RCC 7860 (cell line): ENCODE data around the gene CAPN12.
"Not testable (repeated sequence)": the region's sequence is repeated elsewhere in the genome, so short reads cannot be mapped to it uniquely, and the experiment has no call there.

Experiments
- DNase-seq: peaks from one replicate; pipeline ENCODE4 v3.0.0-alpha.2; 2015; ENCODE audit warnings: low spot score
- FAIRE-seq: peaks from 2 replicates; lab custom pipeline; 2012; peaks lifted over from hg19 to GRCh38; lab: Jason Lieb, UNC

The CAPN12 gene

DNA sequence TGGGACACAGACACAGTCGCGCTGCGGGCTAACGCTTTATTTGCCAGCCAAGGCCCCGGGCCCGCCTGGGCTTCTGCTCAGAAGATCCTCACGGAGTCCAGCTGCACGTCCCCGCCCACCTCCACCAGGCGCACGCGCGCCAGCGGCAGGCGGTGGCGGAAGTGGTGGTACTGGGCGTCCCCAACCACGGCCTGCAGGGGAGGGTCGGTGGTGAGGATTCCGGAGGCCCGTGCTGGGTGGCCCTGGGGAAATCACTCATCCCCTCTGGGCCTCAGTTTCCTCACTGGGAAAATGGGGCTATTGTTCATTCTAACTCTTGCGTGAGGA is 26.6 kb upstream of the CAPN12 start:
- DNase-seq, FAIRE-seq: not testable (repeated sequence)

DNA sequence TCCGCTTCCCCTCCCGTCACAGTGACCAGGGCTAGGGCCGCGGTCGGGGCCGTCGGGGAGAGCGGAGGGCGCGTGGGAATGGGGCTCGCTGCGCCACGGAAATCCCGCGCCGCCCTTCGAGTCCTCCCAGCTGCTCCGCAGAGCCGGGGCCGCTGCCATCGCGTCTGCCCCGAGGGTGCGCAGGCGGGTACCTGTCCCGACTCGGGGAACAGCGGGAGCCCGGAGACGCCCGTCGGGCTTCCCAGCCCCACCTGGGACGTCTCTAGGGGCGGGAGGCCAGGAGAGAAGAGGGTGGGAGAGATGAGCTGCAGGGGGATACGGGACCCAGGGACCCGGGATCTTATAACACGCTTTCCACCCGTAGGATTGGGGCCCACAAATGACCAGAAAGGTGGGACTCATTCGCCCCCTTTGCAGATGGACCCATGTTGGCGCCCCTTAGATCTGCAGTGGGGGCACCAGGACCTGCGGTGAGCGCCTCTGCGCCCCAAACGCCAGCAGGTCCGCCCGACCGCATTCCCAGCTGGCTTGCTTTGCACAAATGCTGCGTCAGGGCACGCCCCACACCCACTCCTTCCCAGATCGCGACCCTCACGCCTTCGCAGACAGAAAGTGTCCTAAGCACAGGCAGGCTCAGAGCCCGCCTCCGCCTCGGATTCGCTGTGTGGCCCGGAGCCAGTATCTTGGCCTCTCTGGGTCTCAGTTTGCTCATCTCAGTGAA is 26.1 kb upstream of the CAPN12 start:
- not testable (repeated sequence) for FAIRE-seq, DNase-seq

DNA sequence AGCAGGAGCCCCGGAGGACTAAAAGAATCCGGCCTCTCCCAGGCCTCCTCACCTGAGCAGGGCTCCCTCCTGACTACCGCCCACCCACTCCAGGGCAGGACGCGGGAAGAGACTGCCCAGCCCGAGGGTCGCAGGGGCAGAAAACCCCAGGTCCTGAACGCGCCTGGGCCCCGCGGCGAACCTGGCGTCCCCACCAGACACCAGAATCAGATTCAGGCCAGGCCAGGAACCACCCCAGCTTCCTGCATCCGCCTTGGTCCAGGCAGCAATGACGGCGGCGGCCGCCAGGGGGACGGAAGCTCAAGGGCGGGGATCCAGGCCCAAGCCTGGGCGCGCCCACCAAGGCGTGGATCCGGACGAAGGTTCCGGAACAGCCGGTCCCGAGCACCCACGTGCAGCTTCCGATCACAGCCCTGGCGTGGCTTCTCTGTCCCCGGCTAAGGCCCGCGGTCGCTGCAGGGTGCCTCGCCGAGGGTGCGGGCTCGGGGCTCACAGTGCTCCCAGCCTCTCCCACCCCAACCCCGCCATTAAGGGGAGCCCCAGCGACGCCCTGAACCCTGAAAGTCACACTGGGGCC is 25.4 kb upstream of the CAPN12 start:
- no peak for FAIRE-seq
- no peak for DNase-seq

DNA sequence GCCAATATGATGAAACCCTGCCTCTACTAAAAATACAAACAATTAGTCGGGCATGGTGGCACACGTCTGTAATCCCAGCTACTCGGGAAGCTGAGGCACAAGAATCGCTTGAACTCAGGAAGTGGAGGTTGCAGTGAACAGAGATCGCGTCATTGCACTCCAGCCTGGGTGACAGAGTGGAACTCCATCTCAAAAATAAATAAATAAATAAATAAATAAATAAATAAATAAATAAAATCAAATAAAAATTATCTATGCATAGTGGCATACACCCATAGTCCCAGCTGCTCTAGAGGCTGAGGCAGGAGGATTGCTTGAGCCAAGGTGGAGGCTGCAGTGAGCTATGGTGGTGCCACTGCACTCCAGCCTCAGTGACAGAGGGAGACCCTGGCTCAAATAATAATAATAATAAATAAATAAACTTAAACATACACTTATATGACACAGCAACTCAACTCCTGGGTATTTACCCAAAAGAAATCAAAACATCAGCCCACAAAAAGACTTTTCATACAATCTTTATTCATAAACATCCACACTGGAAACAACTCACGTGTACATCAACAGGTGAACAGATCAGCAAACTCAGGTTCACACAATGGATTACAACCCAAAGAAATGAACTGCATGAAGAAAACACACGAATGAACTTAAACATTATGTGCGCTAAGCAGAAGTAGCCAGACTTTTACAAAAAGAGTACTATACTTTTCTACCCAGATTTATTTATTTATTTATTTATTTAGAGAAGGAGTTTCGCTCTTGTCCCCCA is 22.2 kb upstream of the CAPN12 start:
- no peak for DNase-seq
- FAIRE-seq = no peak

DNA sequence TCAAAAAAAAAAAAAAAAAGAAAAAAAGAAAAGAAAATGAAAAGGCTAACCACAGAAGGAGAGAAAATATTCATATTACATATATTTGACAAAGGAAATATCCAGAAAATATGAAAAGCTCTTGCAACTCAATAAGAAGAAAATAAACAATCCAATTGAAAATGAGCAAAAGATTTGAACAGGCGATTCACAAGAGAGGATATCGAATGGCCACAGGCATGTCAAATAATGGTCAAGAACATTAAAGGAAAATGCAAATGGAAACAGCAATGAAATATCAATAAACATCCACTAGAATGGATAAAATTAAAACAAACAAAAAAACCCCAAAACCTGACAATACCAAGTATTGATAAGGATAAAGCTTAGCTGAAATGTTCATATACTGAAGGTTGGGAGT is 20.9 kb upstream of the CAPN12 start:
- DNase-seq (no peak), FAIRE-seq (no peak)

DNA sequence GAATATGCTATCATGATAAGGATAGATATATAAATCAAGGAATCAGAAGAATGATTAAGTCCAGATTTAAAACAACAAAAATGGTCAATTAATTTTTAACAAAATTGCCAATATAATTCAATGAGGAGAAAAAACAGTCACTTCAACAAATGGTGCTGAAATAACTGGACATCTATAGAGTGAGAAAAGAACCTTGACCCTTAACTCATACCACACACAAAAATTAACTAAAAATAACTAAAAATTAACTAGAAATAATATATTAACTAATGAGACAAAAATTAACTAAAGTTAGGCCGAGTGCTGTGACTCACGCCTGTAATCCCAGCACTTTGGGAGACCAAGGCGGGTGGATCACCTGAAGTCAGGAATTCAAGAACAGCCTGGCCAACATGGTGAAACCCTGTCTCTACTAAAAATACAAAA is 19.5 kb upstream of the CAPN12 start:
- peak; percentile 64 for DNase-seq
- peak; percentile 95 for FAIRE-seq

DNA sequence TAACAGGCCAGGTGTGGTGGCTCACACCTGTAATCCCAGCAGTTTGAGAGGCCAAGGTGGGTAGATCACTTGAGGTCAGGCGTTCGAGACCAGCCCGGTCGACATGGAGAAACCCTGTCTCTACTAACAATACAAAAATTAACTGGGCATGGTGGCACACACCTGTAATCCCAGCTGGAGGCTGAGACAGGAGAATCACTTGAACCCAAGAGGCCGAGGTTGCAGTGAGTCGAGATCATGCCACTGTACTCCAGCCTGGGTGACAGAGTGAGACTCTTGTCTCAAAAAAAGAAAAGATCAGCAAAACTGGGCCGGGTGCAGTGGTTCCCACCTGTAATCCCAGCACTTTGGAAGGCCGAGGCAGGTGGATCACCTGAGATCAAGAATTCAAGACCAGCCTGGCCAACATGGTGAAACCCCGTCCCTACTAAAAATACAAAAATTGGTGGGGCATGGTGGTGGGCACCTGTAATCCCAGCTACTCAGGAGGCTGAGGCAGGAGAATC is 17.7 kb upstream of the CAPN12 start:
- not testable (repeated sequence) for DNase-seq, FAIRE-seq

DNA sequence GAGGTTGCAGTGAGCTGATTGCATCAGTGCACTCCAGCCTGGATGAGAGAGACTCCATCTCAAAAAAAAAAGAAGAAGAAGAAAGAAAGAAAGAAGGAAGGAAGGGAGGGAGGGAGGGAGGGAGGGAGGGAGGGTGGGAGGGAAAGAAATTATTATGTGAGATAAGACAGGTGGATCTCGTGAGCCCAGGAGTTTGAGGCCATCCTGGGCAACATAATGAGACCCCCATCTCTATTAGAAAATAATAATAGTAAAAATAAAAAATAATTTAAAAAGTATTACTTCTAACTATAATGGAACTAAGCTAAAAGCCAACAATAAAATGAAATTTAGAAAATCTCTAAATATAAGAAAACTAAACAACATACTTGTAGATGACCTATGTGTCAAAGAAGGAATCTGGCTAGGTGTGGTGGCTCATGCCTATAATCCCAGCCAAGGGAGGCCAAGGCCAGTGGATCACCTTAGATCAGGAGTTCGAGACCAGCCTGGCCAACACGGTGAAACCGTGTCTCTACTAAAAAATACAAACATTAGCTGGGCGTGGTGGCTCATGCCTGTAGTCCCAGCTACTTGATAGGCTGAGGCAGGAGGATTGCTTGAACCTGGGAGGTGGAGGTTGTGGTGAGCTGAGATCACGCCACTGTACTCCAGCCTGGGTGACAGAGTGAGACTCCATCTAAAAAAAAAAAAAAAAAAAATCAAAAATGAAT is 16.7 kb upstream of the CAPN12 start:
- FAIRE-seq, DNase-seq: not testable (repeated sequence)

DNA sequence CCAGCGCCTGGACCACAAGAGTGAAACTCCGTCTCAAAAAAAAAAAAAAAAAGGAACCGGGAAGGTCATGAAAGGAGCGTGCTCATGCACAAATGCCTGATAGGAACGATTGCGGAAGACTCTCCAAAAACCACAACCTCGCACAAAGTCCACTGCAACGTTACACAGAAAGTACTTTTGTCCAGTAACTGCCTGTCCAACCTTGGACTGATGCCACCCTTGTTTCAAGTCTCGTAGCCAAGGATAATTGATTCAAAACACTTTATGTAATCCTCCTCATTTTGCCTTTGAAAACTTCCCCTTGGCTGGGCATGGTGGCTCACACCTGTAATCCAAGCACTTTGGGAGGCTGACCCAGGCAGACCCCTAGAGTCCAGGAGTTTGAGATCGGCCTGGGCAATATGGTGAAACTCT is 15.3 kb upstream of the CAPN12 start:
- peak; percentile 63 for DNase-seq
- peak; percentile 85 for FAIRE-seq

DNA sequence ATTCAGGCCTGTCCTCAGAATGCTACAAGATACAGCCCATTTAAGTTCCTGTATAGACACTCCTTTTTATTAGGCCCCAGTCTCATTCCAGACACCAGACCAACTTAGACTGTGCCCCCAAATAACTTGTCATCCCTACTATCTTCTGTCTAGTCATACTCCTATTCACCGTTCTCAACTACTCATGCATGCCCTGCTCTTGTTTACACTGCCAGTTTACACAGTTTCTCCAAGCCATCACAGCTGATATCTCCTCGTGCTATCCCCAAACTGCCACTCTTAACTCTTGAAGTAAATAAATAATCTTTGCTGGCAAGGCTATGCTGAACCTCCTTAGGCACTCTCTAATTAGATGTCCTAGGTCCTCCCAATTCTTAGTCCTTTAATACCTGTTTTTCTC is 9.9 kb upstream of the CAPN12 start:
- not testable (repeated sequence) for FAIRE-seq

DNA sequence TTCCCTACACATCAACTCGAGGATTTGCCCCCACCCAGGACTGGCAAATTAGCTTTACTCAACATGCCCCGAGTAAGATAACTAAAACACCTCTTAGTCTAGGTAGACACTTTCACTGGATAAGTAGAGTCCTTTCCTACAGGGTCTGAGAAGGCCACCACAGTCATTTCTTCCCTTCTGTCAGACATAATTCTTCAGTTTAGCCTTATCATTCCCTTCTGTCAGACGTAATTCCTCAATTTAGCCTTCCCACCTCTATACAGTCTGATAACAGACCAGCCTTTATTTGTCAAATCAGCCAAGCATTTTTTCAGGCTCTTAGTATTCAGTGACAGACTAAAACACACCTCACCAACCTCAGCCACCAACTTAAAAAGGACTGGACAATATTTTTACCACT is 9.5 kb upstream of the CAPN12 start:
- not testable (repeated sequence) for FAIRE-seq, DNase-seq

More for the DNA sequence above, 9.9 kb upstream of the CAPN12 start:
- not testable (repeated sequence) for DNase-seq

DNA sequence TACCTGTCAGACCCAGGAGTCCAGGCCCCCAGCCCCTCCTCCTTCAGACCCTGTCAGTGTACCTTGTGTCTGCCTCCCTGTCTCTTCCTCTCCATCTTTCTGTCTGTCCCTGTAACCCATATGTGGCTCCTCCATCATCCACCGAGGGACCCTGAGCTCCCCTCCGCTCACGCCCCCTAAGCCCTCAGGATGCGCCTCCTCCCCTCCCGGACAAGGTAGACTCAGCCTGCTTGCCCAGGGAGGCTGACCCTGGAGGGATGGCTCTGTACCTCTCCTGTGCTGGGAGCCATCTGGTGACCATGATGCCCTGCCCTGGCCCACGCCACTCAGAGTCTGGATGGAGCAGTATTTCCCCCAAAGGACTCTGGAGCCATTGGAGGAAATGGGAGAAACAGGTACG is 1.0 kb upstream of the CAPN12 start:
- DNase-seq (no peak), FAIRE-seq (no peak)

DNA sequence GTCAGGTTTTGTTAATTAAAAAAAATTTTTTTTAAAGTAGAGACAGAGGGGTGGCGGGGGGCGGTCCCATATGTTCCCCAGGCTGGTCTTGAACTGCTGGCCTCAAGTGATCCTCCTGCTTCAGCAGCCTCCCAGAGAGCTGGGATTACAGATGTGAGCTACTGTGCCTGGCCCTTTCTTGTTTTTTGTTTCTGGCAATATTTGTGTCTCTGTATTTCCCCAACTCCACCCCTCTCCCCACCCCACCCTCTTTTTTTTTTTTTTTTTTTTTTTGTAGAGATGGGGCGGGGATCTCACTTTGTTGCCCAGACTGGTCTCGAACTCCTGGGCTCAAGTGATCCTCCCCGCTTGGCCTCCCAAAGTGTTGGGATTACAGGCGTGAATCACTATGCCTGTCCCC is 600 bp upstream of the CAPN12 start:
- DNase-seq (no peak), FAIRE-seq (no peak)

DNA sequence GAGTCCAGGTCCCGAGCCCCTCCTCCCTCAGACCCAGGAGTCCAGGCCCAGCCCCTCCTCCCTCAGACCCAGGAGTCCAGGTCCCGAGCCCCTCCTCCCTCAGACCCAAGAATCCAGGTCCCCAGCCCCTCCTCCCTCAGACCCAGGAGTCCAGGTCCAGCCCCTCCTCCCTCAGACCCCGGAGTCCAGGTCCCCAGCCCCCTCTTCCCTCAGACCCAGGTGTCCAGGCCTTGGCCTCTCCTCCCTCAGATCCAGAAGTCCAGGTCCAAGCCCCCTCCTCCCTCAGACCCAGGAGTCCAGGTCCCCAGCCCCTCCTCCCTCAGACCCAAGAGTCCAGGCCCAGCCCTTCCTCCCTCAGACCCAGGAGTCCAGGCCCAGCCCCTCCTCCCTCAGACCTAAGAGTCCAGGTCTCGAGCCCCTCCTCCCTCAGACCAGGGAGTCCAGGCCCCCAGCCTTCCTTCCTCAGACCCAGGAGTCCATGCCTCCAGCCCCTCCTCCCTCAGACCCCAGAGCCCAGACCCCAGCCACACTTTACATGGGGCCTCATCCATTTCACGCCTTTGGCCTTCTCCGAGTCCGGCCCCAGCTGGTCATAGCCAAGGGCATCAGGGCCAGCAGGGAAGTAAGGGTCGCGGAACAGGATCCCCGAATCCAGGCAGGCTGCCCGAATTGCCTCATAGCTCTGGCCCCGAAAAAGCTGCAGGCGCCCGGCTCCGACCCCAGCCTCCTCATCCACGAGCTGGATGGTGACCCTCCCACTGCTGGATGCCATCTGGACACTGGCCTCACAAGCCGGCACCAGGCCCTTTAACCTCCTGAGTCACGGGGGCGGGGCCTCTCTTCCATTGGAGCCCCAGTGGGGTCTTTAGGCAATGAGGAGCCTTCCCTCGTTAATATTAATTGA is 628 bp downstream of the CAPN12 start:
- no peak for DNase-seq
- no peak for FAIRE-seq

DNA sequence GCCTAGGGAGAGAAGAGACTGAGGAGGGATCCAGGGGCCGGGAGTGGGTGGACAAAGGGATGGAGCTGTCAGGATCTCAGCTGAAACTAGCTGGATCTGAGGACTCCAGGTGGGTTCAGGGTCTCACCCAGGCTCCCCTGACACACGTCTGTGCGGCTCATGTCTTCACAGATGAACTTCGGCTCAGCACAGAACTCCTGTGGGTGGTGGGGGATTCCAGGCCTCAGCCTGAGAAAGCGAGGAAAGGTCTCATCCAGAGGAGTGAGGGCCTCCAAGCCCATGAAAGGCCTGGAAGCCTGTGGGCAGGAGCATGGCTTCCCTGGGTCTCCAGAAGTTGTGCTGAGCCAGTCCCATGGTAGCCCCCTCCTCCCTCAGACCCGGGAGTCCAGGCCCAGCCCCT is 1.4 kb downstream of the CAPN12 start:
- FAIRE-seq (no peak), DNase-seq (no peak)

DNA sequence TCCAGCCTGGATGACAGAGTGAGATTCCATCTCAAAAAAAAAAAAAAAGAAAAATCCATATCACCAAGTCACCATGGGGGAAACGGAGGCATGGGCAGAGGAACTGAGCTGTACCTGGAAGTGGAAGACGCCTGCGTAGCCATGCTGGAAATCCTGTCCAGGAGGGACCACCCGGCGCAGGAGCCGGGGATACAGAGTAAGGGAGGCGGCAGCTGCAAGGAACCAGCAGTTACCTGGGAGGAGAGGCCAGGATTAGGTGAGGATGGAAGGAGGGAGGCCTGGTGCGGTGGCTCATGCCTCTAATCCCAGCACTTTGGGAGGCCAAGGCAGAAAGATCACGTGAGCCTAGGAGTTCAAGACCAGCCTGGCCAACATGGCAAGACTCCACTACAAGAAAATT is 2.0 kb downstream of the CAPN12 start:
- DNase-seq (no peak), FAIRE-seq (no peak)

DNA sequence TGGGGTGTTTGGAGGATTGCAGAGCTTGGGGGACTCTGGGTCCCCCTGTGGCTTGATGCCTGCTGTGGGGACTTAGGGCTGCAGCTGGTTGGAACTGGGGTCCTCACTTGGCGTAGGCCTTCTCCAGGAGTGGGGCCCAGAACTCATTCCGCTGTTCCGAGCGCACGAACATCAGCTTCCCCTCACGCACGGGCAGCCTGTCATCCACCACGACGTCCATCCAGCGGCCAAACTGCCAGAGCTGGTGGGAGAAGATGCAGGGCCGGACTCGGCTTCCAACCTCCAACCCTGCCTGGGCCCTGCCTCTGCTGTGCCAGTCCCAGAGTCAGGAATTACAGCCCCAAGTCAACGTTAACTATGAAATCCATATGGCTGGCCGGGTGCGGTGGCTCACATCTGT is 2.6 kb downstream of the CAPN12 start:
- DNase-seq = no peak
- no peak for FAIRE-seq

DNA sequence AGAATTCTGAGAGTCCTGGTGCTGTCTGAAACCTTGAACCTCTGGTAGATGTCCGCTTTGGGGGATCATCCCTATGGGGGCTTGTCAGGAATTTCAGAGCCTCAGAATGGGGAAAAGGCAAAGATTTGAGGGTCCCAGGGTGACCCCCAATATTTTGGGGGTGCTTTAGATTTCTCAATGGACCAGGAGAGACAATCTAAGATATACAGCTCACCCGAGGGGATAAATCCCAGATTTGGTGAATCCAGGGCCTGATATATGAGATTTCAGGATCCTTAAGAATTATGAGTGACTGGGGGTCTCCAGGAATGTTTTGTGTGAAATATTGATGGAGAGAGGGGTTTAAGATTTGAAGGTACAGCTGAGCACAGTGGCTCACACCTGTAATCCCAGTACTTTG is 3.3 kb downstream of the CAPN12 start:
- FAIRE-seq (no peak), DNase-seq (no peak)

DNA sequence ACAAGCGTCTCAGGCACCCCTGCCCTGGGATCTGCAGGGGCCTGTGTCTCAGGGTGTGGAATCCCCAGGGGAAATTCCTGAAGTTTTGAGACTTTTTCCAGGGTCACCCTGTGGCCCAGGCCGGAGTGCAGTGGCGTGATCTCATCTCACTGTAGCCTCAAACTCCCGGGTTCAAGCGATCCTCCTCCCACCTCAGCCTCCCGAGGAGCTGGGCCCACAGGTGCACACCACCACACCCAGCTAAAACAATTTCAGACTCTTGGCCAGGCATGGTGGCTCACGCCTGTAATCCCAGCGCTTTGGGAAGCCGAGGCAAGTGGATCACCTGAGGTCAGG is 4.0 kb downstream of the CAPN12 start:
- no peak for FAIRE-seq
- no peak for DNase-seq
